Cortex of kidney (tissue), 1 donor: ENCODE data around the gene HNRNPR.
"Not testable (repeated sequence)": the region's sequence is repeated elsewhere in the genome, so short reads cannot be mapped to it uniquely, and the experiment has no call there.

ENCODE experiments used
- DNase-seq: peaks from one replicate; lab custom pipeline; 2025; lab: John Stamatoyannopoulos, UW

HNRNPR gene

GRCh38 chr1:23322770-23323169, 21.3 kb downstream of the HNRNPR start:
- DNase-seq: no peak

- not testable (repeated sequence) for DNase-seq
Measured at GRCh38 chr1:23310280-23310679, 33.8 kb downstream of the HNRNPR start.

- DNase-seq: no peak
Measured at GRCh38 chr1:23304140-23304620, 39.9 kb downstream of the HNRNPR start.

DNA sequence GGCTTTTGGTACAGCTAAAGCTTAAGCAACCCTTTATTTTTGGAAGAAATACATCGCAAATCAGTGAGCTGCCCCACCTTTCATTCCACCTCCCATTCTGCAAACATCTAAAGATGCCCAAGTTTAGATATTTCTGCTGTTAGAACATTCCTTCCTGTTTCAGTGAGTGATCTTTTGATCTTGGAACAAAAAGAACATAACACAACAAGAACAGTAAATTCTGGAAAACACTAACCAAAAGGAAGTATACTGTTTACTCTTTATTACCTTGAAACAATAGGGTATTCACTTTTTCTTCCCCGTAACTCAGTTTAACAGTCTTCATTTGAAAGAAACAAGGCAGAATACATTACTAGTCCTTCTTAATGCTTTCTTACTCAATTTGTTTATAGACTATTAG, 40.6 kb downstream of the HNRNPR start:
- no peak for DNase-seq

- no peak for DNase-seq
Measured at GRCh38 chr1:23296931-23297330, 47.2 kb downstream of the HNRNPR start.

DNA sequence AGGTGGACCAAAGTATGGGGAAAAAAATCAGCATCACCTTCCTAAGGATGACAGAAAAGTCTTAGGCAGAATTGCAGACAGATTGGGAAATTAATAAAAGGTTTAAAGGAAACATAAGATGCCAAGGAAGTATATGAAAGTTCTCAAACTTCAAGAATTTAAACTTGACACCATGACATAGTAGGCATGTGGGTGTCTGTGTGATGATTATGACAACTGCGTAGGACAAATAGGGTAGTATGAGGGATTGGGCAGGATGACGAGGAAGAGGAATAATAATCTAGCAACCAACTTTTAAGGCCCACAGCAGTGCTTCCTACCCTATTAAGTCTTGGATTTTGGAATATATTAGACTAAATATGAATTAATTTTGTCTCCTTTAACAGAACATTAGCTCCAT, 52.4 kb downstream of the HNRNPR start:
- no peak for DNase-seq

GRCh38 chr1:23290836-23291565, 53.1 kb downstream of the HNRNPR start:
- no peak for DNase-seq

- DNase-seq: no peak
Measured at GRCh38 chr1:23288671-23289070, 55.4 kb downstream of the HNRNPR start.

DNA sequence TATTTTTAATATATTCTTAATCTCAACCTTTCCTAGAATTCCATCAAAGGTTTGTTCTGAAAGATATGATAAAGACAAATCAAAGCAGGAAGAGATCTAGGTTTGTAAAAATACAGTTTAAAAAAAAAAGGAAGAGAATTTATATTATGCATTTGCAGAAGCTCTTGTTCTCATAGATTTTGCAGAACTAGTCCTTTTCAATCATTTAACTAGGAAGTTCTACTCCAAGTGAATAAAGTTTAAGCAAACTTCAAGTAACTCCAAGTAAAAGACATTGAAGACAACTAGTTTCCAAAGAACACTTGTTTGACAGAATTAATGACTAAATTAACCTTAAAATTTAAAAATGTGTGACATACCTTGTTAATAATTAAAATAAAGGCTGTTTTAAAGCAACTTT, 55.9 kb downstream of the HNRNPR start:
- DNase-seq: no peak

DNA sequence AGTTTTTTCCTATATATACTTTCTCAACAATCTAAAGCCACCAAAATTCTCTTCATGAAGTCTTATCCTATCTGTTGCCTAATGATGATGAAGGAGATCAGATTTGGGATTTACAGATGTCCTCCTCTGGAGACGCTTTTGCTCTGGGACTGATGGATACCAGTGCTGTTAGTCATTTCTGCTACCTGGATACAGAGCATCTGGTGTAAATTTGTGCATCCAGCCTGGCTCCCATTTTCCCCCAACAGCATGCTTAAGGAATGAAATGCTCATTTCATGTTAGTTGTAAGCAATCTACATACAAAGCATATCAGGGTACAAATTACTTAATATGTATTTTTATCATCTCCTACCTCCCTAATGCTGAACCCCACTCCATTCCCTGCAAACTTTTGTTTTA, 57.7 kb downstream of the HNRNPR start:
- no peak for DNase-seq

- no peak for DNase-seq
Measured at GRCh38 chr1:23283667-23284602, 60.1 kb downstream of the HNRNPR start.

GRCh38 chr1:23282957-23283356, 61.1 kb downstream of the HNRNPR start:
- no peak for DNase-seq

GRCh38 chr1:23278717-23279116, 65.4 kb downstream of the HNRNPR start:
- no peak for DNase-seq

GRCh38 chr1:23276531-23276930, 67.6 kb downstream of the HNRNPR start:
- DNase-seq: no peak

DNA sequence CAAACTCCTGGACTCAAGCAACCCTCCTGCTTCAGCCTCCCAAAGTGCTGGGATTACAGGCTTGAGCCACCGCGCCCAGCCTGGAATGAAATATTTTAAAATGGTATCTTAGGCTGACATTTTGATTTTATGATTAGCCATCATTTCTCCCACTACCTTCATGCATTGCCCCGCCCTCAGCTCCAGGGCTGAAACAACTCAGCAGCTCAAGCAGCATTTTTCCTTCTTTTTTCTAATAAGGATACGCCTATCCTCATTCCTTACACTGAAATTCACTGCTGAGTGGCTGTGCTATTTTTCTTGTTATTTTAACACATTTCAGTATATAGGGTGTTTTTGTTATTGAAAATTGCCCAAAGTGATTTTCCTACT, 70.0 kb downstream of the HNRNPR start:
- DNase-seq: no peak

- no peak for DNase-seq
Measured at GRCh38 chr1:23273450-23274133, 70.5 kb downstream of the HNRNPR start.

- no peak for DNase-seq
Measured at GRCh38 chr1:23263380-23263887, 80.7 kb downstream of the HNRNPR start.

DNA sequence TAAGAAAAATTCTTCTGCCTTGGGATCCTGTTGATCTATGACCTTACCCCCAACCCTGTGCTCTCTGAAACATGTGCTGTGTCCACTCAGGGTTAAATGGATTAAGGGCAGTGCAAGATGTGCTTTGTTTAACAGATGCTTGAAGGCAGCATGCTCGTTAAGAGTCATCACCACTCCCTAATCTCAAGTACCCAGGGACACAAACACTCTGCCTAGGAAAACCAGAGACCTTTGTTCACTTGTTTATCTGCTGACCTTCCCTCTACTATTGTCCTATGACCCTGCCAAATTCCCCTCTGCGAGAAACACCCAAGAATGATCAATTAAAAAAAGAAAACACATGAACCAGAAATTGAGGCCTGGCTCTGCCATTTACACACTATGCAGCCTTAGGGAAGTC, 86.0 kb downstream of the HNRNPR start:
- DNase-seq: not testable (repeated sequence)

- not testable (repeated sequence) for DNase-seq
Measured at GRCh38 chr1:23257371-23257770, 86.7 kb downstream of the HNRNPR start.
